Esophagus muscularis mucosa (tissue), 3 donors: Measurements from ENCODE around the gene WDR82.

Experiments
- POLR2AphosphoS5 ChIP-seq, 2 donors: sonication (generic); formaldehyde crosslinking; IDR thresholded peaks; one replicate each; pipeline ENCODE4 v1.6.1; 2017; ENCODE audit warnings: antibody characterized with exemption in 2 of 2
- TF ChIP-seq, protein P1 (sequence below), 3 experiments: fragments of 200-600 bp in 2 of 3; fragments of 450-650 bp in 1 of 3; sonication (generic) in 2 of 3; IDR thresholded peaks; one replicate each; pipeline ENCODE4 v1.5.1; 2017 to 2019; ENCODE audit warnings: antibody characterized with exemption in 3 of 3, mild to moderate bottlenecking in 2 of 3, moderate library complexity in 1 of 3

DNA sequence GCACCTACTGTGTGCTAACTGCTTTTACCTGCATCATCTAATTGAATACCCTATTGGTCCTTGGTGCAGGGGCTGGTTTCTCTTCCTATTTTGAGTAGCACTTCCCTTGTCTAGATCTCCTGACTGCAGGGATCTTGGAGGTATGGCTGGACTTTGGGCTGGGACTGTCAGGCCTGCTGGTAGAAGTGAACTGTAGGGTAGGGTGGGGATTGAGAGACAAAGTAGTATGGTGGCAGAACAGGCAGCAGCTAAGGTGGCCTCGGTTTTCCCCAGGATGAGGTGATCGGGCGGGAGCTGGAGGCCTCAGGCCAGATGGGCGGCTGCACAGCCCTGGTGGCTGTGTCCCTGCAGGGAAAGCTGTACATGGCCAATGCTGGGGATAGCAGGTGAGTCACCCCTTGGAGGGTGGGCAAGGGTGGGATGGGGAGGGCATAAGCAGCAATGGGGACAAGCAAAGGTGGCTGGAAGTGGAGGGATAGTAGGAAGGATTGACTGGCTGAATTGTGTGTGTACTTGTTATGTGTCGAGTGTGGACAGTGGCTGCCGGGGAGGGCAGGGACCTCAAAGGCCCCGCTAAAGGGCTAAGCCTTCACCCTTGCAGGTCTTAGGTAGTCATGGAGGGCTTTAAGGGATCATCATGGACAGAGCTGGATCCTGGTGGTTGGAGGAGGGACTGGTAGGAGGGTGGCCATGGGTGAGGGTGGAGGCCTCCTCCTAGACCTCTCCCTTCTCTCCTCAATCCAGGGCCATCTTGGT lies 30.9 kb downstream of the WDR82 start:
- TF ChIP-seq, protein P1, sequence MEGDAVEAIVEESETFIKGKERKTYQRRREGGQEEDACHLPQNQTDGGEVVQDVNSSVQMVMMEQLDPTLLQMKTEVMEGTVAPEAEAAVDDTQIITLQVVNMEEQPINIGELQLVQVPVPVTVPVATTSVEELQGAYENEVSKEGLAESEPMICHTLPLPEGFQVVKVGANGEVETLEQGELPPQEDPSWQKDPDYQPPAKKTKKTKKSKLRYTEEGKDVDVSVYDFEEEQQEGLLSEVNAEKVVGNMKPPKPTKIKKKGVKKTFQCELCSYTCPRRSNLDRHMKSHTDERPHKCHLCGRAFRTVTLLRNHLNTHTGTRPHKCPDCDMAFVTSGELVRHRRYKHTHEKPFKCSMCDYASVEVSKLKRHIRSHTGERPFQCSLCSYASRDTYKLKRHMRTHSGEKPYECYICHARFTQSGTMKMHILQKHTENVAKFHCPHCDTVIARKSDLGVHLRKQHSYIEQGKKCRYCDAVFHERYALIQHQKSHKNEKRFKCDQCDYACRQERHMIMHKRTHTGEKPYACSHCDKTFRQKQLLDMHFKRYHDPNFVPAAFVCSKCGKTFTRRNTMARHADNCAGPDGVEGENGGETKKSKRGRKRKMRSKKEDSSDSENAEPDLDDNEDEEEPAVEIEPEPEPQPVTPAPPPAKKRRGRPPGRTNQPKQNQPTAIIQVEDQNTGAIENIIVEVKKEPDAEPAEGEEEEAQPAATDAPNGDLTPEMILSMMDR (IDR thresholded peaks at IDR 0.05) = no peak
- TF ChIP-seq POLR2AphosphoS5 (IDR thresholded peaks at IDR 0.05) = no peak
